GM13976 (cell line): Measurements from ENCODE around the gene TCP10L.

Experiments used
- DNase-seq: peaks from one replicate; pipeline ENCODE4 v3.0.0; 2012; ENCODE audit warnings: low spot score
- in situ Hi-C: fragments of 300-500 bp; cut with MboI; formaldehyde crosslinking; loops from one replicate; pipeline ENCODE4 v1.12.0; 2022; ENCODE audit warnings: low sequenced_read_pairs, mixed read lengths, inconsistent platforms; ENCODE audit not compliant: unreplicated experiment
- TF ChIP-seq, protein P1 (sequence below): IDR thresholded peaks from 2 replicates; pipeline ENCODE4 v1.5.1; 2012; ENCODE audit warnings: borderline replicate concordance, mild to moderate bottlenecking; ENCODE audit not compliant: insufficient read depth; ENCODE audit errors: extremely low read depth, missing control alignments, control extremely low read depth

TCP10L gene

GRCh38 chr21:32578107-32578691, 7.1 kb downstream of the TCP10L start:
- no peak for DNase-seq
- in situ Hi-C loops, result no loop called here
- TF ChIP-seq, protein P1, sequence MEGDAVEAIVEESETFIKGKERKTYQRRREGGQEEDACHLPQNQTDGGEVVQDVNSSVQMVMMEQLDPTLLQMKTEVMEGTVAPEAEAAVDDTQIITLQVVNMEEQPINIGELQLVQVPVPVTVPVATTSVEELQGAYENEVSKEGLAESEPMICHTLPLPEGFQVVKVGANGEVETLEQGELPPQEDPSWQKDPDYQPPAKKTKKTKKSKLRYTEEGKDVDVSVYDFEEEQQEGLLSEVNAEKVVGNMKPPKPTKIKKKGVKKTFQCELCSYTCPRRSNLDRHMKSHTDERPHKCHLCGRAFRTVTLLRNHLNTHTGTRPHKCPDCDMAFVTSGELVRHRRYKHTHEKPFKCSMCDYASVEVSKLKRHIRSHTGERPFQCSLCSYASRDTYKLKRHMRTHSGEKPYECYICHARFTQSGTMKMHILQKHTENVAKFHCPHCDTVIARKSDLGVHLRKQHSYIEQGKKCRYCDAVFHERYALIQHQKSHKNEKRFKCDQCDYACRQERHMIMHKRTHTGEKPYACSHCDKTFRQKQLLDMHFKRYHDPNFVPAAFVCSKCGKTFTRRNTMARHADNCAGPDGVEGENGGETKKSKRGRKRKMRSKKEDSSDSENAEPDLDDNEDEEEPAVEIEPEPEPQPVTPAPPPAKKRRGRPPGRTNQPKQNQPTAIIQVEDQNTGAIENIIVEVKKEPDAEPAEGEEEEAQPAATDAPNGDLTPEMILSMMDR, result no peak

DNA sequence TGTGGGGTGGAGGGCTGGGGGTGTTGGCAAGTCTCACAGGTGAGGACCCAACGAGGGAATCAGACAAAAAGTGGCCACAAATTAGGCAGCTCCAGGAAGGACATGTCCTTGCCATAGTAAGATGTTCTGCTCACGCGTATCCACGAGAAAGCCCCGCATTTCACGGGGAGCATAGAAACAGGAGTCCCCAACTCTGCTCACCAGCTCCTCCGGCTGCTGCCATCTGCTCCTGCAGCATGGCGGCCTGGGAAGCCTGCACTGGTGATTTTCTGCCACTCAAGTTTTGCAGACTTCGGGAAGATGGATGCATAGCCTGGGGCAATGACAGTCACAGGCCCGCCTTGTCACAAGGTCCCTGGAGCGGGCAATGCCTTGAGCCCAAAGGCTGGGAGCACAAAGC, 9.3 kb downstream of the TCP10L start:
- in situ Hi-C loops, result no loop called here
- TF ChIP-seq, protein P1, result no peak

GRCh38 chr21:32574946-32575925, 10.1 kb downstream of the TCP10L start:
- TF ChIP-seq, protein P1, result no peak
- in situ Hi-C loops, result no loop called here

More for the DNA sequence above, 9.3 kb downstream of the TCP10L start:
- DNase-seq, result no peak

GRCh38 chr21:32572574-32573420, 12.5 kb downstream of the TCP10L start:
- DNase-seq, result no peak
- in situ Hi-C loops, result no loop called here
- TF ChIP-seq, protein P1, result no peak

More at GRCh38 chr21:32574946-32575925, 10.1 kb downstream of the TCP10L start:
- DNase-seq, result no peak

DNA sequence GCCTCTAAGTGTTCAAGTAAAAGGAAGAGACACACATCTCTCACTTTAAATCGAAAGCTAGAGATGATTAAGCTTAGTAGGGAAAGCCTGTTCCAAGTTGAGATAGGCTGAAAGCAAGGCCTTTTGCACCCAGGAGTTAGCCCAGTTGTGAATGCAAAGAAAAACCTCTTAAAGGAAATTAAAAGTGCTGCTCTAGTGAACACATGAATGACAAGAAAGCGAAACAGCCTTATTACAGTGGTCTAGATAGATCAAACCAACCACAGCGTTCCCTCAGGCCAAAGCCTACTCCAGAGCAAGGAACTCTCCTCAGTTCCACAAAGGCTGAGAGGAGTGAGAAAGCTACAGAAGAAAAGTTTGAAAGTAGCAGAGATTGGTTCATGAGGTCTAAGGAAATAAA, 14.9 kb downstream of the TCP10L start:
- TF ChIP-seq, protein P1, result no peak
- in situ Hi-C loops, result no loop called here
- no peak for DNase-seq
